ENCODE data around the gene CEPT1. TPM values are rescaled to one million over a fixed set of nuclear protein-coding genes. Genes with fewer than 3 reads are reported as not detected.

Gene CEPT1
- total and polyA plus RNA-seq, 2 of the 13 experiments (the other 11 are each of a cell fraction or from before 2014, with no cell fraction given), result 35.7 to 48.2 TPM

DNA sequence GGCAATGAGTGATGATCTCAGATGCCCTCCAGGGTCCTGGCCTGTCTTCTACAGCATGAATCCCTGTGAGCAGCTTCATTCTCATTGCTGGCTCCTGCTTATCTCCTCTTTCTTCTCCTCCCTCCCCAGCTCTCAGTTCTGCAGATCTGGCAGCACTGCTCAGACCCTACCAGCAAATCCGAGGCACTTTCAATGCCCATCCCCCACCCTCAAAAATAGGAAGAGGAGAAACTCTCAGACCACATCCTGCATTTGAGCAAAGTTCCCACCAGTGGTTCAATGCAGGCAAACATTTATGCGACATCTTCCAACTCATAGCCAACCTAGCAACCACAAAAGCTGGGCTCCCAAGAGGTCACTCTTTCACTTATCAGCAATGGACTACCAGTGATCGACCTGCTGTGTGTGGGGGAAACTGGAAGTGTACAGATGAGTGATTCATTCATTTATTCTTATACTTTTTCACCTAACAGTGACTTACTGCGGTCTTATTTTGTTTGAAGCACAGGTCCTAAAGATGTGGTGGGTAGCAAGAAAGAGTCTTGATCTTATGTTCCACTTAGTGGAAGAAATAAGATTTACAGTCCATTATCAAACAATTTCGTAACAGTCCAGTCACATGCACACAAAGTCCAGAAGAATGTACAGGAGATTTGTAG is 81.7 kb downstream of the CEPT1 start:
- in situ Hi-C loops (cut with HindIII; ENCODE audit: extremely low pct_ligation_motif_present, low pct_unique_long_range_greater_than_20kb), result loop anchor here (5.0 kb wide), 2 partner anchors 111 to 181 kb away; no protein-coding TSS in a partner anchor
- POLR2A ChIA-PET, result interaction anchor here (1.5 kb wide), 1 partner anchor 196 kb away, joined by 4 read pairs; no protein-coding TSS in a partner anchor
- DNase-seq (ENCODE audit: low spot score) (no peak), FAIRE-seq (no peak), ATAC-seq (peak; percentile 66)
- no peaks in the 10 kb centered on the region for H4K20me1 ChIP-seq (ENCODE audit: insufficient read depth, low read length)
- H3K9me3 ChIP-seq (ENCODE audit: low read length), result no peaks in the 10 kb centered on the region
- H3K36me3 ChIP-seq (replicated peaks in 1 of 2; ENCODE audit: control insufficient read depth in 1 of 2, insufficient read depth in 2 of 2, low read length in 2 of 2), result no peaks in the 10 kb centered on the region
- H3K4me1 ChIP-seq (ENCODE audit: insufficient read depth, low read length), result peaks cover 45% of the 10 kb centered on the region
- H3K9ac ChIP-seq (ENCODE audit: insufficient read depth, low read depth, low read length), result no peak overlapping the region
- H3K4me2 ChIP-seq (ENCODE audit: low read depth, low read length), result peak overlapping the region; percentile 71
- H3K27ac ChIP-seq (ENCODE audit: extremely low read length, insufficient read depth, low read length), result no peak overlapping the region
- no peak overlapping the region; a peak in 1 of 6 replicates for H3K4me3 ChIP-seq (replicated peaks in 1 of 3; ENCODE audit: insufficient read depth in 1 of 3, low read depth in 2 of 3, low read length in 3 of 3)
- no peak overlapping the region for H2AFZ ChIP-seq (ENCODE audit: low read length)
- CTCF ChIA-PET (ENCODE audit: low intra/inter-chr PET ratio, low total read pairs), result interaction anchor here (1.6 to 5.1 kb wide), 3 partner anchors 48 to 178 kb away, joined by 4 to 77 read pairs (median 17); no protein-coding TSS in a partner anchor
- TF ChIP-seq PHB2 (IDR thresholded peaks at IDR 0.05; ENCODE audit: partially characterized antibody), result no peak
- 0 out of 2 replicates have a peak, but pooled peaks have one; percentile 18 for TF ChIP-seq PHF21A (CRISPR knock-in tag; IDR thresholded peaks at IDR 0.05)
- TF ChIP-seq GATA4 (IDR thresholded peaks at IDR 0.05; ENCODE audit: borderline replicate concordance, low read depth), result no peak
- H3K79me2 ChIP-seq (ENCODE audit: insufficient read depth, low read length), result no peaks in the 10 kb centered on the region
- BruUV-seq (replicated peaks), result no TSS peak
- H3K27me3 ChIP-seq (ENCODE audit: control insufficient read depth in 1 of 2, insufficient read depth in 2 of 2, low read length in 2 of 2), result no peaks in the 10 kb centered on the region; a peak in 1 of 5 replicates
- intact Hi-C loops (cut with micrococcal nuclease; ENCODE audit: unreplicated experiment), result loop anchor here (2.0 to 5.0 kb wide), 3 partner anchors 126 to 189 kb away; no protein-coding TSS in a partner anchor
- WGBS (ENCODE audit: low lambda C conversion rate), result 1% methylated on average over 5 of the region's 5 CpGs

DNA sequence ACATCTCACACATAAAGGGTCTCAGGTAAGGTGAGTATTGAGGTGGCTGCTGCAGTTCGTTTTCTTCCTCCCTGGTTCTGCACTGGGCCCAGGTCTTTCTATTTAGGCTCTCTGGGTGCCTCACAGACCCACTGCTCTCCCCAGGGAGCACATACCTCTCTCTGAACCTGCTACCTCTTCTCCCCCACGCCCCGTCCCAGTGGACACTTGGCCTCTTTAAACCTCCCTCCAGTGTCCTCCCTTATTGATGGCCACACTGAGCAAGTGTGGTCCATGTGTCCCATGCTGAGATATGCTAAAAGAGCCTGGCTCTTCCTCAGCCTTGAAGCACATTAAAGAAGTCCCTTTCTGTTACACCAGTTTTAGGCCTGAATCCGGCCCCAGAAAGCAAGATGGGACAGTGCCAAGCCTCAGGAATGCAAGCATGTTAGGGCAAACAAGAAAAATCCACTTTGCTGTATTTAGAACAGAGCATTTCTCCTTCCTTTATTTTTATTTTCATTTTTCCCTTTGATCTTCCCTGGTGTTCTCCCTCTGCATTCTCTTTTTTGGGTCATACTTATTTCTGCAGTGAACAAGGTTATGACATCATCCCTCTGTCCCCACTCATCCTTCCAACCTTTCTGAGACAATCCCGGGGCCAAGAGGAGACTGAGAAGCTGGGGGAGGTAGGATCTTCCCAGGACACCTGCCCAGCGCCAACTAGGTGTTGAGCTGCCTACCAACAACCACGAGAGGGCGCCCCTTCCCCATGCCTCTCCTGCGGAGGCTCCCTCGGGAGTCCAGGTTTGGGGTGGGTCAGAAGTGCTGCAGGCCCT is 82.5 kb downstream of the CEPT1 start:
- H3K27me3 ChIP-seq (ENCODE audit: control insufficient read depth in 1 of 2, insufficient read depth in 2 of 2, low read length in 2 of 2), result no peaks in the 10 kb centered on the region; a peak in 1 of 5 replicates
- FAIRE-seq (peak; percentile 36), DNase-seq (ENCODE audit: low spot score) (peak; percentile 62), ATAC-seq (peak; percentile 97)
- peaks cover 52% of the 10 kb centered on the region for H3K4me1 ChIP-seq (ENCODE audit: insufficient read depth, low read length)
- H4K20me1 ChIP-seq (ENCODE audit: insufficient read depth, low read length), result no peaks in the 10 kb centered on the region
- POLR2A ChIA-PET, result interaction anchor here (1.5 to 1.7 kb wide), 2 partner anchors 112 to 195 kb away, joined by 4 to 6 read pairs; no protein-coding TSS in a partner anchor
- 3% methylated on average over 7 of the region's 10 CpGs for WGBS (ENCODE audit: low lambda C conversion rate)
- H3K36me3 ChIP-seq (replicated peaks in 1 of 2; ENCODE audit: control insufficient read depth in 1 of 2, insufficient read depth in 2 of 2, low read length in 2 of 2), result no peaks in the 10 kb centered on the region
- peak overlapping the region; percentile 57 for H2AFZ ChIP-seq (ENCODE audit: low read length)
- no peaks in the 10 kb centered on the region for H3K9me3 ChIP-seq (ENCODE audit: low read length)
- in situ Hi-C loops (cut with HindIII; ENCODE audit: extremely low pct_ligation_motif_present, low pct_unique_long_range_greater_than_20kb), result loop anchor here (5.0 kb wide), 2 partner anchors 110 to 180 kb away; no protein-coding TSS in a partner anchor
- CTCF ChIA-PET (ENCODE audit: low intra/inter-chr PET ratio, low total read pairs), result interaction anchor here (0.7 to 5.1 kb wide), 5 partner anchors 48 to 219 kb away, joined by 3 to 77 read pairs (median 4); no protein-coding TSS in a partner anchor
- BruUV-seq (replicated peaks), result no TSS peak
- no peaks in the 10 kb centered on the region for H3K79me2 ChIP-seq (ENCODE audit: insufficient read depth, low read length)
- H3K4me3 ChIP-seq (replicated peaks in 1 of 3; ENCODE audit: insufficient read depth in 1 of 3, low read depth in 2 of 3, low read length in 3 of 3), result peak overlapping the region in 2 of 3 experiments; percentile 8 to 39; a peak in 3 of 6 replicates
- H3K4me2 ChIP-seq (ENCODE audit: low read depth, low read length), result peak overlapping the region; percentile 71
- no peak overlapping the region for H3K27ac ChIP-seq (ENCODE audit: extremely low read length, insufficient read depth, low read length)
- intact Hi-C loops (cut with micrococcal nuclease; ENCODE audit: unreplicated experiment), result loop anchor here (1.0 to 5.0 kb wide), 4 partner anchors 112 to 190 kb away; no protein-coding TSS in a partner anchor
- peak overlapping the region; percentile 35; the same call in 1 of the 2 replicates for H3K9ac ChIP-seq (ENCODE audit: insufficient read depth, low read depth, low read length)
- TF ChIP-seq ZNF20 (CRISPR knock-in tag; IDR thresholded peaks at IDR 0.05) (no peak), XBP1 (CRISPR knock-in tag; IDR thresholded peaks at IDR 0.05) (no peak), NR3C1 (CRISPR knock-in tag; IDR thresholded peaks at IDR 0.05) (no peak), TAF15 (IDR thresholded peaks at IDR 0.05; ENCODE audit: low read depth, low read length, poor library complexity, severe bottlenecking) (no peak)
- TF ChIP-seq, protein P1, sequence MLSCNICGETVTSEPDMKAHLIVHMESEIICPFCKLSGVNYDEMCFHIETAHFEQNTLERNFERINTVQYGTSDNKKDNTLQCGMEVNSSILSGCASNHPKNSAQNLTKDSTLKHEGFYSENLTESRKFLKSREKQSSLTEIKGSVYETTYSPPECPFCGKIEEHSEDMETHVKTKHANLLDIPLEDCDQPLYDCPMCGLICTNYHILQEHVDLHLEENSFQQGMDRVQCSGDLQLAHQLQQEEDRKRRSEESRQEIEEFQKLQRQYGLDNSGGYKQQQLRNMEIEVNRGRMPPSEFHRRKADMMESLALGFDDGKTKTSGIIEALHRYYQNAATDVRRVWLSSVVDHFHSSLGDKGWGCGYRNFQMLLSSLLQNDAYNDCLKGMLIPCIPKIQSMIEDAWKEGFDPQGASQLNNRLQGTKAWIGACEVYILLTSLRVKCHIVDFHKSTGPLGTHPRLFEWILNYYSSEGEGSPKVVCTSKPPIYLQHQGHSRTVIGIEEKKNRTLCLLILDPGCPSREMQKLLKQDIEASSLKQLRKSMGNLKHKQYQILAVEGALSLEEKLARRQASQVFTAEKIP (CRISPR knock-in tag; IDR thresholded peaks at IDR 0.05; ENCODE audit: borderline replicate concordance), result no peak
- TF ChIP-seq, protein P2, sequence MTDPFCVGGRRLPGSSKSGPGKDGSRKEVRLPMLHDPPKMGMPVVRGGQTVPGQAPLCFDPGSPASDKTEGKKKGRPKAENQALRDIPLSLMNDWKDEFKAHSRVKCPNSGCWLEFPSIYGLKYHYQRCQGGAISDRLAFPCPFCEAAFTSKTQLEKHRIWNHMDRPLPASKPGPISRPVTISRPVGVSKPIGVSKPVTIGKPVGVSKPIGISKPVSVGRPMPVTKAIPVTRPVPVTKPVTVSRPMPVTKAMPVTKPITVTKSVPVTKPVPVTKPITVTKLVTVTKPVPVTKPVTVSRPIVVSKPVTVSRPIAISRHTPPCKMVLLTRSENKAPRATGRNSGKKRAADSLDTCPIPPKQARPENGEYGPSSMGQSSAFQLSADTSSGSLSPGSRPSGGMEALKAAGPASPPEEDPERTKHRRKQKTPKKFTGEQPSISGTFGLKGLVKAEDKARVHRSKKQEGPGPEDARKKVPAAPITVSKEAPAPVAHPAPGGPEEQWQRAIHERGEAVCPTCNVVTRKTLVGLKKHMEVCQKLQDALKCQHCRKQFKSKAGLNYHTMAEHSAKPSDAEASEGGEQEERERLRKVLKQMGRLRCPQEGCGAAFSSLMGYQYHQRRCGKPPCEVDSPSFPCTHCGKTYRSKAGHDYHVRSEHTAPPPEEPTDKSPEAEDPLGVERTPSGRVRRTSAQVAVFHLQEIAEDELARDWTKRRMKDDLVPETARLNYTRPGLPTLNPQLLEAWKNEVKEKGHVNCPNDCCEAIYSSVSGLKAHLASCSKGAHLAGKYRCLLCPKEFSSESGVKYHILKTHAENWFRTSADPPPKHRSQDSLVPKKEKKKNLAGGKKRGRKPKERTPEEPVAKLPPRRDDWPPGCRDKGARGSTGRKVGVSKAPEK (CRISPR knock-in tag; IDR thresholded peaks at IDR 0.05; ENCODE audit: borderline replicate concordance), result no peak

All from HepG2 (cell line).